WI38 (cell line): Measurements from ENCODE around the gene ZNF784.

ENCODE experiments used
- H3K4me3 ChIP-seq: 2 replicates; pipeline ENCODE4 v1.5.1; 2011; ENCODE audit warnings: low read depth, mild to moderate bottlenecking, control low read depth, low read length
- TF ChIP-seq, protein P1 (sequence below): IDR thresholded peaks from 2 replicates; pipeline ENCODE4 v1.5.1; 2012; ENCODE audit warnings: low read depth, mild to moderate bottlenecking, control low read depth, low read length

The ZNF784 gene

DNA sequence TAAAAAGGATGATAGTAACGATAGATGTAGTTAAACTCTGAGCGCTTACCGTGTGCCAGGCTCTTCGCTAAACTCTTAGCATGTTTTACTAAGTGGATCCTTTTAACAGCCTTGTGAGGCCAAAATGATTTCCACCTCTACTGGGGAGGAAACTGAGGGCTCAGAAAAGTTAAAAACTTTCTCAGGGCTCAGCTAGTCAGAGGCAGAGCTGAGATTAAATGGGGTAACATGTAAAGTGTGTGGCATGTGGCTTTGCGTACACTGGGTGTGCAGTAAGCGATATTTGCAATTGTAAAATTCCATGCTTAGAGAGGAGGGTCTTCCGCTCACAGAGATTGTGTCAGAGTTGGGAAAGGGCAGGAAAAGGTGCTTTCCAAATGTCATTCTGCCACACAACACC lies 32.2 kb upstream of the ZNF784 start:
- peak overlapping the region; percentile 71 for H3K4me3 ChIP-seq
- TF ChIP-seq, protein P1, sequence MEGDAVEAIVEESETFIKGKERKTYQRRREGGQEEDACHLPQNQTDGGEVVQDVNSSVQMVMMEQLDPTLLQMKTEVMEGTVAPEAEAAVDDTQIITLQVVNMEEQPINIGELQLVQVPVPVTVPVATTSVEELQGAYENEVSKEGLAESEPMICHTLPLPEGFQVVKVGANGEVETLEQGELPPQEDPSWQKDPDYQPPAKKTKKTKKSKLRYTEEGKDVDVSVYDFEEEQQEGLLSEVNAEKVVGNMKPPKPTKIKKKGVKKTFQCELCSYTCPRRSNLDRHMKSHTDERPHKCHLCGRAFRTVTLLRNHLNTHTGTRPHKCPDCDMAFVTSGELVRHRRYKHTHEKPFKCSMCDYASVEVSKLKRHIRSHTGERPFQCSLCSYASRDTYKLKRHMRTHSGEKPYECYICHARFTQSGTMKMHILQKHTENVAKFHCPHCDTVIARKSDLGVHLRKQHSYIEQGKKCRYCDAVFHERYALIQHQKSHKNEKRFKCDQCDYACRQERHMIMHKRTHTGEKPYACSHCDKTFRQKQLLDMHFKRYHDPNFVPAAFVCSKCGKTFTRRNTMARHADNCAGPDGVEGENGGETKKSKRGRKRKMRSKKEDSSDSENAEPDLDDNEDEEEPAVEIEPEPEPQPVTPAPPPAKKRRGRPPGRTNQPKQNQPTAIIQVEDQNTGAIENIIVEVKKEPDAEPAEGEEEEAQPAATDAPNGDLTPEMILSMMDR: no peak

GRCh38 chr19:55655648-55656040 lies 31.3 kb upstream of the ZNF784 start:
- TF ChIP-seq, protein P1: no peak

GRCh38 chr19:55654868-55655647 lies 30.7 kb upstream of the ZNF784 start, which contains the start of gene U2AF2:
U2AF2 (plus strand) TSS chr19:55655035; CDS start chr19:55655105, 70 bp downstream.
- TF ChIP-seq, protein P1: no peak
- peak within 1 kb of the TSS; percentile 73 for H3K4me3 ChIP-seq

More at GRCh38 chr19:55655648-55656040, 31.3 kb upstream of the ZNF784 start:
- H3K4me3 ChIP-seq: peak overlapping the region; percentile 71

- TF ChIP-seq, protein P1: no peak
- H3K4me3 ChIP-seq: peak overlapping the region; percentile 73
These were observed 30.0 kb upstream of the ZNF784 start for GRCh38 chr19:55654323-55654867.

DNA sequence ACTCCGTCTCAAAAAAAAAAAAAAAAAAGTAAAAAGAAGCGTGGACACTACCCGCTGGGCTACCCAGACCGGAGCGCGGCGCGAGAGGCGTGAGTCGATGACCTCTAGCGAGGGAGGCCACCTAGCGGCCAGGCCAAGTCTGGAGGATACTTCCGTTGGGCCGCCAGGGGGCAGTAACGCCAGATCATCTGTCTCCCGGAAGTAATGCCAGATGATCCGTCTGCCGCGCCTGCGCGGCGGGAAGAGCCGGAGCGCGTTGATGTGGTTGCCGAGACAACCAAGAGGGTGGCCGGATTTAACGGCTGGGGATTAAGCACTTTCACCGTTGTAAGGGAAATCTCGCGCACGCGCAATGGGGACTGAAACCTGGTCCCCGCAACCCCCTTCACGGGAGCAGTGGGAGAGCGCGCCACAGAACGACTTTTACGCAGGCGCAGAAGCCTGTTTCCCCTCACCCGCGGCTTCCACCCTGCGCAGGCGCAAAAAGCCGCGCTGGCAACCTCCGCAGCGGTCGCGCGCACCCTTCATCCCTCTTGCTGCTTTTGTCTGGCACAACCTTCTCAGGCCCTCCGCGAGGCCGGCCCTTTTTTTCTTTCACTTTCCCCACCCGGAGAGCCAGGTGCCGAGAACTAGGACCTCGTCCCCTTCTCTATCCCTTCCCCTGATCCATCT lies 29.4 kb upstream of the ZNF784 start:
- H3K4me3 ChIP-seq: peak overlapping the region; percentile 73
- TF ChIP-seq, protein P1: peak; percentile 99

GRCh38 chr19:55652311-55653128 lies 28.2 kb upstream of the ZNF784 start:
- TF ChIP-seq, protein P1: no peak
- H3K4me3 ChIP-seq: no peak overlapping the region
